ENCODE measurements around the gene PRSS12. TPM values are rescaled to one million over a fixed set of nuclear protein-coding genes. Genes with fewer than 3 reads are reported as not detected.

Gene PRSS12
- total and polyA plus RNA-seq, 2 experiments from 2014 or later = 5.5 to 12.9 TPM

GRCh38 chr4:118389721-118390120 lies 36.9 kb upstream of the PRSS12 start:
- Histone ChIP-seq H2AFZ (no peak overlapping the region), H3K36me3 (ENCODE audit: insufficient read depth) (no peaks in the 10 kb centered on the region; the same call in 1 of the 2 replicates), H3K9me2 (ENCODE audit: insufficient read depth) (no peaks in the 10 kb centered on the region), H4K20me1 (replicated peaks; ENCODE audit: insufficient read depth) (no peaks in the 10 kb centered on the region; the same call in 1 of the 2 replicates), H3K27me3 (ENCODE audit: insufficient read depth) (no peaks in the 10 kb centered on the region), H3K27ac (ENCODE audit: low read depth) (no peak overlapping the region), H3K4me2 (no peak overlapping the region), H3F3A (replicated peaks; ENCODE audit: low read depth) (no peaks in the 10 kb centered on the region), H3K79me2 (replicated peaks; ENCODE audit: insufficient read depth) (no peaks in the 10 kb centered on the region), H3K4me1 (ENCODE audit: insufficient read depth) (no peaks in the 10 kb centered on the region), H3K4me3 (no peak overlapping the region)
- Mint-ChIP-seq H3K27me3 (ENCODE audit: insufficient read depth, low read depth, poor library complexity) (peaks cover 5% of the 10 kb centered on the region), H3K4me1 (no peaks in the 10 kb centered on the region), H3K9me3 (peaks cover 17% of the 10 kb centered on the region), H3K4me3 (no peak overlapping the region), H3K27ac (no peak overlapping the region), H3K36me3 (ENCODE audit: low read depth) (peaks cover 4% of the 10 kb centered on the region; the same call in 1 of the 3 replicates)
- no peak for ATAC-seq
- no peak for TF ChIP-seq NANOG (IDR thresholded peaks at IDR 0.05; ENCODE audit: borderline replicate concordance)
- no peak for DNase-seq (ENCODE audit: low spot score)

GRCh38 chr4:118388606-118389005 lies 35.8 kb upstream of the PRSS12 start:
- peaks cover 17% of the 10 kb centered on the region for H3K9me3 Mint-ChIP-seq
- Histone ChIP-seq H3K27ac (ENCODE audit: low read depth) (no peak overlapping the region), H3K27me3 (ENCODE audit: insufficient read depth) (no peaks in the 10 kb centered on the region), H3K79me2 (replicated peaks; ENCODE audit: insufficient read depth) (no peaks in the 10 kb centered on the region), H3F3A (replicated peaks; ENCODE audit: low read depth) (no peaks in the 10 kb centered on the region), H4K20me1 (replicated peaks; ENCODE audit: insufficient read depth) (no peaks in the 10 kb centered on the region; the same call in 1 of the 2 replicates), H3K36me3 (ENCODE audit: insufficient read depth) (no peaks in the 10 kb centered on the region; the same call in 1 of the 2 replicates), H3K4me2 (no peak overlapping the region), H2AFZ (peak overlapping the region; percentile 58; the same call in 1 of the 2 replicates), H3K4me1 (ENCODE audit: insufficient read depth) (no peaks in the 10 kb centered on the region), H3K9me2 (ENCODE audit: insufficient read depth) (no peaks in the 10 kb centered on the region), H3K4me3 (no peak overlapping the region)
- ATAC-seq (no peak), DNase-seq (ENCODE audit: low spot score) (no peak)
- H3K4me1 Mint-ChIP-seq = no peaks in the 10 kb centered on the region
- H3K4me3 Mint-ChIP-seq = no peak overlapping the region
- no peak overlapping the region for H3K27ac Mint-ChIP-seq
- H3K27me3 Mint-ChIP-seq (ENCODE audit: insufficient read depth, low read depth, poor library complexity) = peaks cover 5% of the 10 kb centered on the region
- peaks cover 4% of the 10 kb centered on the region; the same call in 1 of the 3 replicates for H3K36me3 Mint-ChIP-seq (ENCODE audit: low read depth)
- TF ChIP-seq EZH2phosphoT487 (IDR thresholded peaks at IDR 0.05; ENCODE audit: unreplicated experiment) (no peak), POLR2AphosphoS5 (IDR thresholded peaks at IDR 0.05; ENCODE audit: low read depth) (no peak), CREB1 (CRISPR knock-in tag; IDR thresholded peaks at IDR 0.05; ENCODE audit: low read depth) (no peak), ZNF114 (CRISPR knock-in tag; IDR thresholded peaks at IDR 0.05) (no peak), EZH2 (IDR thresholded peaks at IDR 0.05; ENCODE audit: low read depth, unreplicated experiment) (no peak), ZNF462 (CRISPR knock-in tag; IDR thresholded peaks at IDR 0.05) (no peak), ETS1 (IDR thresholded peaks at IDR 0.05) (no peak), STAT1 (IDR thresholded peaks at IDR 0.05; ENCODE audit: unreplicated experiment) (no peak), JUNB (IDR thresholded peaks at IDR 0.05; ENCODE audit: unreplicated experiment) (no peak), CTCF (conservative IDR thresholded peaks at IDR 0.05; ENCODE audit: low read depth in 2 of 2) (no peak), NANOG (IDR thresholded peaks at IDR 0.05; ENCODE audit: borderline replicate concordance) (no peak)

Measured in GM23338 (cell line).